Body of pancreas (tissue), 4 donors: ENCODE data around the gene LLCFC1. TPM values are rescaled to one million over a fixed set of nuclear protein-coding genes. Genes with fewer than 3 reads are reported as not detected.
"Not testable (repeated sequence)": the region's sequence is repeated elsewhere in the genome, so short reads cannot be mapped to it uniquely, and the experiment has no call there.

Experiments used
- ATAC-seq: fragments of 150-250 bp; one replicate; pipeline ENCODE4 v1.9.1; 2016
- DNase-seq, 4 donors: peaks; one replicate each; pipeline ENCODE4 v3.0.0-alpha.2; 2019
- H3K27ac ChIP-seq, 4 donors: fragments of 200-600 bp; sonication (generic); 1 replicate in 3 of 4; 2 replicates in 1 of 4; pipeline versions ENCODE4 v1.5.1 to v1.6.1; 2016 to 2019; ENCODE audit warnings: mild to moderate bottlenecking in 1 of 4, mixed read lengths in 1 of 4, moderate library complexity in 1 of 4
- H3K27me3 ChIP-seq, 2 donors: fragments of 200-600 bp; sonication (generic); one replicate each; pipeline ENCODE4 v1.6.0; 2016; ENCODE audit warnings: mild to moderate bottlenecking in 1 of 2
- H3K36me3 ChIP-seq, 2 donors: fragments of 200-600 bp; sonication (generic); replicated peaks in 1 of 2; 2 replicates each; pipeline ENCODE4 v1.5.1; 2016; ENCODE audit warnings: low read depth in 2 of 2; ENCODE audit not compliant: insufficient read depth in 1 of 2
- H3K4me1 ChIP-seq: fragments of 200-600 bp; sonication (generic); one replicate; pipeline ENCODE4 v1.6.0; 2016
- H3K4me3 ChIP-seq, 2 donors: fragments of 200-600 bp; sonication (generic); 1 replicate in 1 of 2; 2 replicates in 1 of 2; pipeline ENCODE4 v1.5.1; 2016 to 2019
- H3K9me3 ChIP-seq, 3 donors: fragments of 200-600 bp; sonication (generic); 1 replicate in 2 of 3; 2 replicates in 1 of 3; pipeline ENCODE4 v1.5.1; 2016
- POLR2A ChIP-seq, 3 donors: fragments of 450-650 bp; IDR thresholded peaks; one replicate each; pipeline ENCODE4 v1.6.1; 2016; ENCODE audit warnings: antibody characterized with exemption in 3 of 3, mild to moderate bottlenecking in 2 of 3
- WGBS, 2 donors: methylation state at CpG; one replicate each; pipeline ENCODE4 v1.1.5; 2017; 5-methylcytosine and 5-hydroxymethylcytosine counted together
- intact Hi-C: fragments of 100-400 bp; cut with DNase I; formaldehyde crosslinking; loops from one replicate; pipeline ENCODE4 v1.15.1; 2023
- total RNA-seq, 2 donors: library from RNA; depleted of rRNA; stranded (reverse); fragments of >200 nt; gene quantifications; one replicate each; pipeline ENCODE4 v1.1.0, GENCODE V29; 2016
- TF ChIP-seq, protein P1 (sequence below), 7 experiments: fragments of 450-650 bp in 4 of 7; fragments of 200-600 bp in 3 of 7; sonication (generic) in 3 of 7; IDR thresholded peaks; one replicate each; pipeline ENCODE4 v1.5.1; 2016 to 2019; ENCODE audit warnings: antibody characterized with exemption in 7 of 7

Gene LLCFC1
- total RNA-seq, 2 donors from 2014 or later = not detected

DNA sequence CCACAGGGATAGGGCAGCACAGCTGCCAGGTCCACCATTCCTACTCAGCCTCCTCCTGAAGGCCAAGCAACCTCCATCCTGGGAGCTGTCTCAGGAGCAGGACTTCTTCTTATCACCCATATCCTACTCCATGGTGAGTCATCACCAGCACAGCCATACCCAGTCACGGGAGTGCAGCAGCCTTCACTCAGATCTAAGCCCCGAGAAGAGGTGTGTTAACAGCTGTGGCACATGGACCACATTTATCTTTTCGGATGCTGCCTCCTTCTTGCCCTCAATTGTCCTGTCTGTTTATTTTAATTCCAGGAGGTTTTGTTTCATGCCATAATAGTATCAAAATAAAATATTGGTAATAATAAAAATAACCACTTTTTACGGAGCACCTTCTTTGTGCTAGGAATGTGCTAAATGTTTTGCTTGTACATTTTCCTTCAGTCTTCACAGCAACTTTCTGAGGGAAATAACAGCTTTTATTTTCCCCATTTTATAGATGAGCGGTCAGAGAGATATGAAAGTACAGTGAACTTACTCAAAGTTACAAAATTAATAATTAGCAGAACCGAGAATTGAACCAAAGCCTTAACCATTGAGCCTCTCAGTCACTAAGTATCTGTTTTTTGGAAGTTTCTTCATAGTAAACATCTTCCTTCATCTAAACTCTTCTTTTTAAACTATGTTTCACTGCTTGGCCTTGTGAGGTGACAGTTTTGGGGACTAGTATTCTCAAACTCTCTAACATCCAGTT, 25.4 kb downstream of the LLCFC1 start:
- H3K4me1 ChIP-seq = peaks cover 8% of the 10 kb centered on the region
- no peaks in the 10 kb centered on the region for H3K36me3 ChIP-seq
- no peak overlapping the region for H3K27ac ChIP-seq
- no peak for DNase-seq
- intact Hi-C loops = no loop called here
- TF ChIP-seq, protein P1, sequence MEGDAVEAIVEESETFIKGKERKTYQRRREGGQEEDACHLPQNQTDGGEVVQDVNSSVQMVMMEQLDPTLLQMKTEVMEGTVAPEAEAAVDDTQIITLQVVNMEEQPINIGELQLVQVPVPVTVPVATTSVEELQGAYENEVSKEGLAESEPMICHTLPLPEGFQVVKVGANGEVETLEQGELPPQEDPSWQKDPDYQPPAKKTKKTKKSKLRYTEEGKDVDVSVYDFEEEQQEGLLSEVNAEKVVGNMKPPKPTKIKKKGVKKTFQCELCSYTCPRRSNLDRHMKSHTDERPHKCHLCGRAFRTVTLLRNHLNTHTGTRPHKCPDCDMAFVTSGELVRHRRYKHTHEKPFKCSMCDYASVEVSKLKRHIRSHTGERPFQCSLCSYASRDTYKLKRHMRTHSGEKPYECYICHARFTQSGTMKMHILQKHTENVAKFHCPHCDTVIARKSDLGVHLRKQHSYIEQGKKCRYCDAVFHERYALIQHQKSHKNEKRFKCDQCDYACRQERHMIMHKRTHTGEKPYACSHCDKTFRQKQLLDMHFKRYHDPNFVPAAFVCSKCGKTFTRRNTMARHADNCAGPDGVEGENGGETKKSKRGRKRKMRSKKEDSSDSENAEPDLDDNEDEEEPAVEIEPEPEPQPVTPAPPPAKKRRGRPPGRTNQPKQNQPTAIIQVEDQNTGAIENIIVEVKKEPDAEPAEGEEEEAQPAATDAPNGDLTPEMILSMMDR (IDR thresholded peaks at IDR 0.05) = no peak
- TF ChIP-seq POLR2A (IDR thresholded peaks at IDR 0.05) = no peak
- no peaks in the 10 kb centered on the region for H3K9me3 ChIP-seq
- peaks cover 0 to 6% of the 10 kb centered on the region in 2 donors for H3K27me3 ChIP-seq
- H3K4me3 ChIP-seq = no peak overlapping the region
- no peak for ATAC-seq
- 67 to 71% methylated on average over 6 of the region's 6 CpGs for WGBS, 2 donors

GRCh38 chr7:142968229-142968628, 28.9 kb downstream of the LLCFC1 start:
- TF ChIP-seq, protein P1 (IDR thresholded peaks at IDR 0.05) = no peak
- no peak for TF ChIP-seq POLR2A (IDR thresholded peaks at IDR 0.05)
- no peak for DNase-seq
- no peaks in the 10 kb centered on the region for H3K9me3 ChIP-seq
- ATAC-seq = no peak
- peaks cover 0 to 6% of the 10 kb centered on the region in 2 donors for H3K27me3 ChIP-seq
- 70% methylated on average over 4 of the region's 4 CpGs for WGBS, 2 donors
- no peak overlapping the region for H3K27ac ChIP-seq
- intact Hi-C loops = no loop called here
- no peak overlapping the region for H3K4me3 ChIP-seq
- H3K4me1 ChIP-seq = peaks cover 3% of the 10 kb centered on the region
- H3K36me3 ChIP-seq = no peaks in the 10 kb centered on the region

DNA sequence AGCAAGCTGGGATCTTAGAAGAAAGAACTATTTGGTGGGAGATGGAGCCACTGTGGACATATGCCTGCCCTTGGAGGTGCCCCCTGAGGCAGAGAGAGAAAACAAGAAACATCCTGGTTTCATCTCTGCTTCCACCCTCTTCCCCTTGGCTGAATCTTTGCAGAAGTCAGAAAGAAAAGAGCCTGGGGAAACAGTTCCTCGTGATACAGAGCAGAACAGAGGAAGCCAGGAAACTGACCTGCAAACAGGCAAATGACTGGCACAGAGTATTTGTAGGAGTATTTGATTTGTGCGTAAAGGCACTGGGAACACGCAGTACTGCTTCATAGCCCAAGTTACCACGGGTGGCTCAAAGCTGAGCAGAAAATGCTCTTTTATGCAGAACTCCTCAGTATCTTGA, 29.9 kb downstream of the LLCFC1 start:
- no peak overlapping the region for H3K4me3 ChIP-seq
- WGBS, 2 donors = 59 to 66% methylated on average over 4 of the region's 4 CpGs
- intact Hi-C loops = no loop called here
- no peak for TF ChIP-seq POLR2A (IDR thresholded peaks at IDR 0.05)
- TF ChIP-seq, protein P1 (IDR thresholded peaks at IDR 0.05) = no peak
- no peak overlapping the region for H3K27ac ChIP-seq
- no peaks in the 10 kb centered on the region for H3K9me3 ChIP-seq
- DNase-seq (no peak), ATAC-seq (no peak)
- H3K36me3 ChIP-seq = no peaks in the 10 kb centered on the region
- H3K27me3 ChIP-seq = peaks cover 0 to 6% of the 10 kb centered on the region in 2 donors
- no peaks in the 10 kb centered on the region for H3K4me1 ChIP-seq

- WGBS, 2 donors = 73 to 83% methylated on average over 3 of the region's 3 CpGs
Observed at GRCh38 chr7:142974626-142975025, 35.3 kb downstream of the LLCFC1 start.

GRCh38 chr7:142978402-142978801, 39.1 kb downstream of the LLCFC1 start:
- H3K4me1 ChIP-seq, H3K4me3 ChIP-seq, H3K27ac ChIP-seq, H3K9me3 ChIP-seq, DNase-seq, intact Hi-C loops, ATAC-seq, H3K27me3 ChIP-seq, H3K36me3 ChIP-seq: not testable (repeated sequence)
- WGBS, 2 donors = 69 to 73% methylated on average over 4 of the region's 4 CpGs

More at GRCh38 chr7:142974626-142975025, 35.3 kb downstream of the LLCFC1 start:
- no peak for TF ChIP-seq POLR2A (IDR thresholded peaks at IDR 0.05)
- TF ChIP-seq, protein P1 (IDR thresholded peaks at IDR 0.05) = no peak
- H3K27ac ChIP-seq = no peak overlapping the region
- H3K4me3 ChIP-seq = no peak overlapping the region
- no peaks in the 10 kb centered on the region for H3K36me3 ChIP-seq
- no peaks in the 10 kb centered on the region for H3K27me3 ChIP-seq
- no peak for ATAC-seq
- intact Hi-C loops = no loop called here
- H3K4me1 ChIP-seq = no peaks in the 10 kb centered on the region
- no peak for DNase-seq
- H3K9me3 ChIP-seq = peaks cover 0 to 3% (median 0%) of the 10 kb centered on the region in 3 donors
